Putamen (tissue), 1 donor: Measurements from ENCODE around the gene COX17.

ENCODE experiments used
- DNase-seq: peaks from one replicate; pipeline ENCODE4 v3.0.0-alpha.2; 2016; ENCODE audit warnings: low spot score

COX17 gene

DNA sequence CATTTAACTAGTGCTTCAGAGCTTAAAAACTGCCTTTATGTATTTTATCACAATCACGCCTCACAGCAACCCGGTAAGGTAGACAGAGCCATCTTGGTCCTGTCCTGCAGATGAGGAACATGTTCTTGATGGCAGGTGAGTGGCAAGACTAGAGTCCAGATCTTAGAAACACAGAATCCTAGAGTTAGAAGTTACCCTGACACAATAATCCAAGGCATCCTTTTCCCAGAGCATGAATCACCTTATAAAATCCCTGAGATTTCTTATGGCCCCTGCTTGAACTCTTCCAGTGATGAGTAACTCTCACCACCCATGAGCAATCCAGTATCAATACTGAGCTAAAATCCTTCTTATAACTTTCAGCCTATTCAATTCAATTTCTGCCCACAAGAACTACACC lies 33.7 kb downstream of the COX17 start:
- DNase-seq: no peak

DNA sequence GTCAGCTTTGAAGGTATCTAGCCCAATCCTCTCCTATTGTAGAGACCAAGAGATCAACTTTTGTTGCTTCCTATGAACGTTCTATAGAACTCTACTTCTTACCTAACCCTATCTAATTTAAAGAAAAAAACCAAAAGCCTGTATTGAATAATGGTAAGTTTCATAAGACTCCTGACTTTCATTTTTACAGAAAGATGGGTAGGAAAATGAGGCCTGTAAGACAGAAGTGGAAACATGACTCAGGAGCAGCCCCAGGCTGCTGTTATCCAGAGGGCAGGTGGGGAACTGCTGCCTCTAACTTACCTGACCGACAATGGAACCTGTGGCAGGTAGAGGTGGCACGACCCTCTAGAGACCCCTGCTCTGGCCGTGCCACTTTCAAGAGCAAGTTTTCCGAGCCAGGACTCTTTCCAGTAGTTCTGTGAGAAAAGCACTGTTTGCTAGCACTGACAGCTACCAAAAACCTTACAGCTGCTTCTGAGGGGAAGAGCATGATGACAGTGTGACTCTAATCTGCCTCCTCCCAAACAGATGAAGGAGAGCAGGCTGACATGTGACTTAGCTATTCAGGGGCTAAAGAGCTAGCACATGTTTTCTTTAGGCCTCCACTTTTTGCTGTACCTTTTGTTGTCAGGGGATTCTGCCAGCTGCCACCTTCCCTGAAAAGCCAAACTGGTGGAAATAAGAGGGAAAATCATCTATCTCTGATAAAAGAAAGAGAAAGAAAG lies 34.3 kb downstream of the COX17 start:
- DNase-seq: no peak

DNA sequence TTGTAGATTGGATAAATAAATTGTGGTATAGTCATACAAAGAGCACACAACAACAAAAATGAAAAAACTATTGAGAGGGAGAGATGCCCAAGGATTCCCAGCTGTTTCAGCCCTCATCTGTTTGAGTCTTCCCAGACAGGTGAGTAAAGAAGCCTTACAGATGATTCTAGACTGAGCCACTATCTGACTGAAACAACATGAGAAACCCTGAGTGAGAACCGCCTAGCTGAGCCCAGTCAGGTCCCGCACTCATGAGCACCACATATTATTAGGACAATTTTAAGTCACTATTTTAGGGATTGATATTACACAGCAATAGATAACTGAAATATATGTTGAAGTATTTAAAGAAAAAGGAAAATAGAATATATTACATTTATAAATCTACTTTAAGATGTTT lies 35.8 kb downstream of the COX17 start:
- DNase-seq: no peak

DNA sequence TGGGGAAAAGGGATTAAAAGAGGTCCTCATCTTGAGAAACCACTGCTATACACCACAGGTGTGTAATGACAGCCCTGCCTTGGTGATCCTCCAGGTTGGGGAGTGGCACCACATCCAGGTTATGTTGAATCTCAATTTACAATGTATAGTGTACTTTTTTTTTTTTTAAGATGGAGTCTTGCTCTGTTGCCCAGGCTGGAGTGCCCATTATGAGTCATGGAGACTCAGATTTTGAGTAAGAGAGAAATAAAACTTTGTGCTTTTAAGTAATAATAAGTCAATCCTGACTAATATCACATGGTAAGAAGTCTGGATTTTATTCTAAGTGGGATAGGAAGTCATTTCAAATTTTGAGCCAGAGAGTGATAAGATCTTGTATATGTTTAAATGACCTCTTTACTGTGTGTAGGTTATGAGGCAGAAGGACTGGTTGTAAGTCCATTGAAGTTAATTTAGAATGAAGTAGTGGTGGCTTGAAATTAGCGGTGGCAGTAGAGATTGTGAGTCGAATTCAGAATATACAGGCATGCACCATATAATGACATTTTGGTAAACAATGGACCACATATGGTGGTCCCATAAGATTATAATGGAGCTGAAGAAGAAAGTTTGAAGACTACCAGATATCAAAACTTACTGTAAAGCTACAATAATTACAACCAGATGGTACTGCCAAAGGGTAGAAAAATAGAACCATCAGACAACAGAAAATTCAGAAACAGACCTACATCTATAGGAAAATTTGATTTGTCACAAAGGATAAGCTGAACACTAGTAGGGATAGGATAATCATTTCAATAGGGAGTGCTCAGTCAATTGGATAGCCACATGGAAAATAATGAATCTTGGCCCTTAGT lies 37.5 kb downstream of the COX17 start:
- no peak for DNase-seq

DNA sequence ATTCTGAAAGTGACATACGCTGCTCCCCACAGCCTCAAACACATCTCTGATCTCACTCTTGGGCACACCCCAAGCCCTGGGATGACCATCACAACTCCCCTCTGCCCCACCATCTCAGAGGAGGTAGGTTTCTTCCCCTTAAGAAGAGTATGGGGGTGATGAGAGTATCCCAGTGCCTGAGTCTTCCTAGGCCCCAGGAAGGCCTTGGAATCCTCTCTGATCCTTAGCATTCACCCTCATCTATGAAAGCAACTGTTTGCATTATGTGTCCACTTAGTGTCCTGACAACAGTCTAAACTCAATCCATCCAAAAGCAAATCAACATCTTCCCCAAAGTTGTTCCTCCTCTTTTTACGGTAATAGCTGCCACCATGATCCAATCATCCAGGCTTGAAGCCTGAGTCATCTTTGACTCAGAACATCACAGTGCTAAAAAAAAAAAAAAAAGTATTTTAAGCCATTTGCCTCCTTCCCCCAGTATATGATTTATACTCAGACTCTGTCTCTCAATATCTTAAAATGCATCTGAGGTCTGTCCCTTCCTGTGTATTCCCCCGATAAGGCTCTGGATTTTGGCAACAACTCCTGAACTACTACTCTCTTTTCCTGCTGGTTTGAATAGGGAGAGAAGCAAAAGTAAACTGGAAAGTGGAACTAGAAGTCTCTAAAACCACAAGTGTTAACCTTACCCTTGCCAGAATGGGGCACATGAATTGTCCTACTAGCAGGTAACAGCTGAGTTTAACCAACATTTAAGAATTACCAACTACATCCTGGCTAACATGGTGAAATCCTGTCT lies 39.3 kb downstream of the COX17 start:
- no peak for DNase-seq

DNA sequence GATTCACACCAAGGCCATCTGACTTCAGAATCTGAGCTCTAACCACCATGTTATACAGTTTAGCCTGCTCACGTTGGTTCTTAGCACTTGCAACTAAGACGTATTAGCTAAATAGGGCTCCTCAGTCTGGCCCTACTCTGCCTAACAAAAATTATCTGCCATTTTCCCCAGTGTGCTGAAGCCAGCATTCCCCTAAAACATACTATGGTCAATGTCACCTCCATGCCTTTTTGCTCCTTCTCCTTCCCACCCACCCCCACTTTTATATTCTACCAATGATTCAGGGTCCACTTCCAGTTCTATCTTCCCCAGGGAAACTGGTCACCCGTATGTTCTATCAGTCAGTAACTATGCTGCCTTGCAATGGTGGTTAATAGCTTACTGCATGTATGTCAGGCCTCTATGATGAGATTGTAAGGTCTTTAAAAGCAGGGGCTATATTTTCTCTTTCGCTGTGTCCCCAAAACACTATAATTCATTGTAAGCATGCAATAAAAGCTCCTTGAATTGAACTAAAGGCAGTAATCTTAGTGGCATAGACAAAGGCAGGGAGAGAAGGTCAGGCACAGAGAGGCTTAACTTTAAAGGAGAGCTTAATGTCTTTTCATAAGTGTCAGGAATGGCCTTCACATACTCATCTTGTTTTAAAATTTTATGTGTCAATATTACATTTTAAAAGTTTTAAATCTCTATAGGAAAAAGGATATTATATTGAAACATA lies 40.2 kb downstream of the COX17 start:
- no peak for DNase-seq

DNA sequence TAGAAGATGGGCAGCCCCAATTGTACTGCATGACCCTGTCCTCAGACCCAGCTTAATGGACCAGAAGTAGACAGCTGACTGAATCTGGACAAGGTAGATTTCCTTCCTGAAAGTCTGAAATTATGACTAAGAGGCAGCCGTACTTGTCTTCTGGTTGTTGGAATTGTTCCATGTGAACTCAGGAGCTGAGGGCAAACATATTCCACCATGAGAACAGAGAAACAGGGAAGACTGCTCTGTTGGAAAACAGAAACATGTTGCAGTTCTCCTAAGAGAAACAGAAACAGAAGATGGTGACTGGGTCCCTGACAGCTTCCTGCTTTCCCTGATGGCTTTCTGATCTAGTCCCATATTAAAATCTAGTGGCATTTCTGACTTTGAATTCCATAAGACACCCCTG lies 41.0 kb downstream of the COX17 start:
- no peak for DNase-seq

DNA sequence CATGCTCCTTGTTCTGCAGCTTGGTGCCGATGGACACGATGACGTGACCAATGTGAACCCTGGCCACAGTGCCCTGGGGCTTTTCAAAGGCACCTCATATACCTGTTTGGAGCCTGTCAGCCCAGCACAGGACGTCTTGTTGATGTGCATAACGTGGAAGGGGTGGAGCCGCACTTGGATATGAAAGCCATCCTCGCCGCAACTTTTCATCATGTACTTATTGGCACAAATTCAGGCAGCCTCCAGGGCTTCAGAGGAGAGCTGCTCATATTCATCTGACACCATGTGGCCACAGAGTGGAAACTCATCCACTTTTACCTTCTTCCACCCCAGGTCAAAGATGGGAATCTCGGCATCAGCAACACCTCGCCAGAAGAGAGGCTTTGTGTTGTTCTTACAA lies 41.5 kb downstream of the COX17 start:
- DNase-seq: no peak

DNA sequence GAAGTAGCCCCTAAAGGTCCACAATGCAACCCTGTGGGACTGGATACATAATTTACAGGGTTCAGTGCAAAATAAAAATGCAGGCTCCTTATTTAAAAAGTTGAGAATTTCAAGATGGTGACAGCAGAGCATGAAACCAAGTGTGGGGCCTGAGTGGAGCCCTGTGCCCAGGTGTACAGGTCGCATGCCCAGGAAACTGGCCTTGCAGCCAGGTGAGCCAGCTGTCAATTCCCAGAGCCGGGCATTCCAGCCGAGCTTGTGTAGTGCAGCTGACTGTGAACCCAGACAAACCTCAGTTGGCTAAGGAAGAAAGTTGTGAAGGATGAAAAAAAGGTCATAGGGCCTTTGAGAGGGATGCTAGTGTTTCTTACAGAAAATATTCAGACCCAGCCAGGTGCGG lies 44.4 kb downstream of the COX17 start:
- DNase-seq: no peak

DNA sequence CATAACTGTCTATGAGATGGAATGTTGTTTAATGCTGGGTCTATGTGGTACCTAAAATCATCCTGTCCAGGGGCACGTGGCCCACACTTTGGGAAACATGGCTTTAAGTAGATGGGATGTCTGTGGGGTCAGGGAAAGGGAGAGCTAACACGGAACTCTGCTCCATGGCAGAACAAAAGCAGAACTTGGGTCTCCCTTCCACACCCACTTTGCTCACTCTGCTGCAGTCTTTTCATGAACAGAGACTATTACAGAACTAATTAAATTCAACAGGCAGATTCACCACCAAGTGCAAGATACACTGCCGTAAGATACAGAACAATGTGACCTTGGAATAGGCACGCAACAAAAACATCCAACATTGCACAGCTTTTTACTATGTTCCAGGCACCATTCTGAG lies 45.0 kb downstream of the COX17 start:
- no peak for DNase-seq

DNA sequence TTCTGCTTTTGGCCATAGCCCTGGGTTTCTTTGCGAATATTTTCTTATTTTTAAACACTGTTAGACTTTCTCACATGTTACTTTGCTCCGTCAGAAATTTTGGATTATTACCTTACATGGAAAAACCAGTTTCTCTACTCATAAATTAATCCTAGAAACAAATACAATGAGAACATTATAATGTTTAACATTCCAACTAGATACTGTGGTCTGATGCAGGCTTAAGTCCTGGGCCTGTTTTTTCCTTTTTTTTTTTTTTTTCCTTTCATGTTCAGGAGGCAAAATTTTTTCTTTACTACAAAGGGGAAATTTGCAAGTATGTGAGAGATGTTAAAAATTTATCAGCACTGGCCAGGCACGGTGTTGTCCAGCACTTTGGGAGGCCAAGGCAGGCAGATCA lies 45.7 kb downstream of the COX17 start:
- no peak for DNase-seq

DNA sequence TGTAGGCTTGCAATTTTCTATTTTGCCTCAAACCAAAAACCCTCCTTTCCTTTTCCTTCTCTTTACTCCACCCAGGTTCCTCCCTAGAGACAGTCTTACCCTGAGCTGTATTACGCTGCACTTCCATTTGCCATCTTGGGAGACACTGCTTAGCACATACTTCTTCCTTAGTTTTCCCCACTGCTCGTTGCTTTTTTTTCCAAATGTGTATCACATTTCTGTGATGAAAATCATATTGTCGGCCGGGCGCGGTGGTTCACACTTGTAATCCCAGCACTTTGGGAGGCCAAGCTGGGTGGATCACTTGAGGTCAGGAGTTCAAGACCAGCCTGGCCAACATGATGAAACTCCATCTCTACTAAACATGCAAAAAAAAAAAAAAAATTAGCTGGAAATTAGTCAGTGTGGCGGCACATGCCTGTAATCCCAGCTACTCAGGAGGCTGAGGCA lies 46.3 kb downstream of the COX17 start:
- no peak for DNase-seq

DNA sequence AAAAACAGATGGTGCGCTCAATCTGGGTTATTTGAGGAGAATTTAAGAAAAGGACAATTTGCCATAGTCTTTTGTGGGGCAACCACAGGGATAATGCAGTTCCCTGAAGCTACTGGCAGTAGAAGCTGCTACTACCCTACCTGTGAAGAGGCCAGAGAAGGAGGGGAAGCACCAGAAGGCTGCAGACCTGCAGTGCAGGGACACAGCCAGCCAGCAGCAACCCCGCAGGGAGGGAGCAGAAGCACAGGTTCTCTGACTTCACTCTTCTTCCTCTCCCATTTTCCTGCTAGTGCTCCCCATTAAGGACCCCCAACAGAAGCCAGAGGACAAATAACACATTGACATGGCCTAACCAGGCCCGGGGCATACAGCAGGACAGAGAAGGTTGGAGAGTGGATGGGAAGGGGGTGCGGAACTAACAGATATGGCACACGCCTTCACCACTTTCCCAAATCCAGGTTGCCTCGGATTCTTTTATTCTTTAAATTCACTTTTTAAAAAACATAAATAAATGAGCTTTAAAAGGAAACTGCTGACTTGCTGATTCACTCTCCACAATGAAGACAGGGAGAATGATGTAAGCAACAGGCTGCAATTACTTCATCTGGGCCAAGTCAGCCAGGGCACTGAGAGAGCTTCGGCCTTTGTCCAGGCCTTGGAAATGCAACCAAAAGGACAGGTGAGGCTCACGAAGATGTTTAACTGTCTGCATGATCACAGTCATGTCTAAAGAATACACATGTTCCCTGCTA lies 46.9 kb downstream of the COX17 start:
- no peak for DNase-seq

DNA sequence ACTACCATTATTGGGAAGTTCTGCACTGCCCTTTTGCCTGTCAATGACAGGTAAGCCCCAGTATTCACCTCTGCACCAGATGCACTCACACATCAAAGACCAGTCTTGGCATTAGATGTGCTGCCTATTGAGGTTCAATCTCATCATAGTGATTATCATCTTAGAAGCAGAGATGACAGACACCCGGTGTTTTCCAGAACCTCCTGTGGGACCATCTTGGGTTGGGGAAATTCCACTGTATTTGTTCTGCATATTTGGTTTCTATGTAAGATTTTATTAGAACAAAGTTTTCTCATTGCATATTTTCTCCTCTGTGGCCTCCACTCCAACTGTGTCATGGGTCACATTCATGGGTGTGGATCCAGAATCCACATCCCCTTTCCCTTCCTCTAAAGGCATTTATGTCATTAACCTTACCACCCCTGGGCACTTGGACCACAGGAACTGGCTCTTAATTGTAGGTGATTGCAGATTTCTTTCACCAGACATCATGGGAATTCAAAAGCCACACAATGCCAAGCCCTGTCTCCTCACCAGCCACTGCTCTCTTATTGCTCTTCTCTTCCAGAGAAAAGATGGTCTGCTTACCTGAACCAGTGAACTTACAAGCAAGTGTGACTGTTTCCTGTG lies 48.3 kb downstream of the COX17 start:
- DNase-seq: no peak

DNA sequence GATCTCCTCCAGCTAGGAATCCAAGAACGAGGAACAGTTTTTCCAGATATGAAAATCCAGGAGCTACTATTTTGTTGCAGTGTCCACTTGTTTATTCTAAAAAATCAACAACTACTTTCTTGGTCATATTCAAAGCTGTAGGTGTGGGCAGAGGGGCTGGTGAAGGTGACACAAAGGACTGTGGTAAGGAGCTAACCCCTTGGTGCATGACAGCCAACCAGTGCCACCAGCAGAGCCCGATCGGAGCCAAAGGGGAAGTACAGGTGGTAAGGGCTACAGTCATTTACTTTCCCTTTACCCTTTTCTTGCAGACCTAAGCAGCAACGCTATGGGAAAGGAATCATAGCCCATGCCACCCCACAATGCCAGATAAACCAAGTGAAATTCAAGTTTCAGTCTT lies 48.8 kb downstream of the COX17 start:
- no peak for DNase-seq

DNA sequence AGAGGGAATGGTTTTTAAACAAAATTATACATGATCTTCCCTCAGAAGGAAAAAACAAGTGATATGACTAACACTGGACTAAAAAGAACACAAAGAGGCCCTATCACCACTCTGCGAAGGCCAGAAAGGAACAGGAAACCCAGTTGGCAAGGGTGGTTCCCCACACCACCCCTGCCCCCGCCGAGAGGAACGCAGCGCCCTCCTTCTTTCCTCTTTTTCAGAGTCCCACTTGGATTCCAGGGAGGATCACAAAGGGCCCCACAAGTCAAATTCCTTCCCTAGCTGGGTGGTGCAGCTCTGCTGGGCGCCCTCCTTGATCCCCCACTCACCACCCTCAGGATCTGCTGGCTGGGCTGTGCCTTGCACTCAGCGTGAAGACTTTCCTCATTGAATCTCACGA lies 49.7 kb downstream of the COX17 start:
- no peak for DNase-seq

DNA sequence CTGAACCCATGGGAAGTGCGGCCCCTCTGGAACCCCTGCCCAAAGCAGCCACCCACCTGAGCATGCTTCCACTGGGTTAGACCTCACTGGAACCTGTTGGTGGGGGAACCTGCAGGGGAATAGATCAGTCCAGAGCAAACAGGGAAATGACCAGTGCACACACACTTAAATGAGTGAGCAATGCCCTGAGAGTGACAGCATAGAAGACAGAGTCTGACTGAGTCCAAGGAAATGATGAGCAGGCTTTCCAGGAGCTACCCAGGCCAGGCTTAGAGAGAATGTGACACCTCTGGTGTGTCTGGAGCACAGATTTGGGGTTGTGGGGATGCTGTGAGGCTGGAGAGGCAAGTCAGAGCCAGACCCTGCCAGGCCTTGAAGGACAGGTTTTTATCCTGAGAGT lies 51.0 kb downstream of the COX17 start:
- DNase-seq: no peak

DNA sequence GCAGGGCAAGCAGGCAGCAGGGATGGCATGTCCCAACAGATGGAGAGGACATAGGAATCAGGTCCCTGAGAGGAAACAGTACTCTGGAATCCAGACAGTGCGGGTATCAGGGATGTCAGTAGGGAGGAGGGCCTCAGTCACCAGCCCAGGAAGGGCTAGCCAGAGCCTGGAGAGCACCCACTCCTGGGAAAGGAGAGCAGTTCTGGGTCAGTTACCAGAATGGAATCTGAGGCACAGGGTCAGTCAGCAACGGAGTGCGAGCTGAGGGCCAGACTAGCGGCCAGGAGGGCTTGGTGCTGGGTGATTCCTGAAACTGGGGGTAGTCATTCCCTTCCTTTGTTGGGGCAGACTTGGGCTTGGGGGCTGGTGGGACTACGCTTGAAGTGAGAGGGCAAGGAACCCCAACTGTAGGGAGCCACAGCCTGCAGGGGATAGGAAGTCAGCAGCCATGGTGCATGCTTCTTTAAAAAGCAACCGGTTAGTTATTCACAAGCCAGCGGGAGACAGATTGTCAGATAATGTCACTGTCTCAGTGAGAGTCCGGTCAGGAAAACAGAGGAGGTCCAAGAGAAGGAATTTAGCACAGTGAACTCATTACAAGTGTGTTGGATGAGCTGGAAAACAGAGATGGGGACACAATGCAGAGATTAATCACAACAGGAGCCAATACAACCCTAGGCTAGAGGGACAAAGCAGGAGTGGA lies 51.6 kb downstream of the COX17 start:
- no peak for DNase-seq

DNA sequence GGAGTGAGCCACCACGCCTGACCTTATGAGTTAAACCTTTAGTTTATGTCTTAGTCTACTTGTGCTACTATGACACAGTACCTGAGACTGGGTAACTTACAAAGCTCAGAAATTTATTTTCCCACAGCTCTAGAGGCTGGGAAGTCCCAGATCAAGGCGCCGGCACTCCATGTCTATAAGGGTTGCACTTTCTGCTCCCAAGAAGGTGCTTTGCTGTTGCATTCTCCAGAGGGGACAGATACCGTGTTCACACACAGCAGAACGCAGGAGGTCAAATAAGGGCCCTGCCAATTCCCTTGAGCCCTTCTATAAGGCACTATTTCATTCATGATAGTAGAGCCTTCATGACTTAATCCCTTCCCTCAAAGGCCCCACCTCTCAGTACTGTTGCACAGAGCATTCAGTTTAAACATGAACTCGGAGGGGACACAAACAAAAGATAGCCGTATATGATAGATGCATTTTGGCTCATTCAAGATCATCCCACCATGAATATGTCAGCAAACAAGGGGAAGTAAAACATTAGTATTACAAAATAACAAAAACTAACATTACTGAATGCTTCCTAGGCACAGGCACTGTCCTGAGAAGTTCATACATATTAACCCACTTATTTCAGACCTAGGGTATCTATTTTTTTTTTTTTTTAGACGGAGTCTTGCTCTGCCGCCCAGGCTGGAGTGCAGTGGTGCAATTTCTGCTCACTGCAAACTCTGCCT lies 53.0 kb downstream of the COX17 start:
- no peak for DNase-seq

DNA sequence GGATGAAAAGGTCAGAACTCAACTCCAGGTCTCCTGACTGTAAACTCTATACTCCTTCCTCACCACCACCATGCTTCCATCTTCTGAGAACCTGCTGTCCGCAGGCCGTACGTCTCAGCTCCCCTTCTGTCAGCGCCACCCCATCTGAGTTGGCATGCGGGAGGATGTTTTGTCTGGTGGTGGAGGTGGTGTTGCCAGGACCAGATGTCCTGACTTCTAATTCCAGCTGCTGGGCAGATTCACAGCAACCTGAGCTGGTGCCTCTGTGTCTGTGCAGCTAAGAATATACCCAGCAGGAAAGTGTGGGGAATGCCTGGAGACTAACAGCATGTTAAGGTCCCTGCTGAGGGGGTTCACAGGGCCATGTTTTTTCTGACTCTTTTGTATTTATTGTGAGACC lies 56.3 kb downstream of the COX17 start:
- DNase-seq: no peak
